PC-3 (cell line): Measurements from ENCODE around the gene SAMD4A. TPM values are rescaled to one million over a fixed set of nuclear protein-coding genes. Genes with fewer than 3 reads are reported as not detected.
A peak's percentile ranks its signal among the peaks of the same experiment; 100 is the strongest.

Source experiments
- ATAC-seq: fragments of 200-7000 bp; cut with Tn5 transposase; 2 replicates; pipeline ENCODE4 v1.9.1; 2020; ENCODE audit warnings: mild to moderate bottlenecking, moderate library complexity
- BruUV-seq: library from RNA; stranded (reverse); fragments of 400-500 nt; replicated peaks from 2 replicates; lab custom pipeline; 2021; lab: Mats Ljungman, UMichigan
- CTCF ChIA-PET: fragments of 300-600 bp; sonication (Branson Sonifier 250); formaldehyde crosslinking; loops from one replicate; lab custom pipeline; 2022; ENCODE audit warnings: antibody characterized with exemption; lab: Charles Lee
- POLR2A ChIA-PET: fragments of 300-600 bp; sonication (Branson Sonifier 250); formaldehyde crosslinking; loops from one replicate; lab custom pipeline; 2022; ENCODE audit warnings: antibody characterized with exemption; ENCODE audit not compliant: unreplicated experiment; lab: Charles Lee
- DNase-seq: peaks from one replicate; pipeline ENCODE4 v3.0.0-alpha.2; 2015
- H2AFZ ChIP-seq: fragments of 300-600 bp; sonication (generic); 2 replicates; pipeline ENCODE4 v1.6.0; 2016; ENCODE audit warnings: antibody characterized with exemption, low read length
- H3F3A ChIP-seq: fragments of 300-600 bp; sonication (generic); one replicate; pipeline ENCODE4 v1.6.0; 2017; ENCODE audit warnings: antibody characterized with exemption, low read length, control low read depth, mild to moderate bottlenecking; ENCODE audit not compliant: unreplicated experiment
- H3K27ac ChIP-seq: fragments of 300-600 bp; sonication (generic); 2 replicates; pipeline ENCODE4 v1.5.1; 2016; ENCODE audit warnings: mild to moderate bottlenecking, low read length
- H3K27me3 ChIP-seq: fragments of 300-600 bp; sonication (generic); 2 replicates; pipeline ENCODE4 v1.6.1; 2016; ENCODE audit warnings: low read length, mixed read lengths
- H3K36me3 ChIP-seq: fragments of 300-600 bp; sonication (generic); 2 replicates; pipeline ENCODE4 v1.6.1; 2016; ENCODE audit warnings: low read depth, mixed run types, low read length, mixed read lengths
- H3K4me1 ChIP-seq: fragments of 300-600 bp; sonication (generic); 2 replicates; pipeline ENCODE4 v1.5.1; 2016; ENCODE audit warnings: low read length; ENCODE audit not compliant: insufficient read depth
- H3K4me2 ChIP-seq: fragments of 300-600 bp; sonication (generic); 2 replicates; pipeline ENCODE4 v1.6.0; 2016; ENCODE audit warnings: low read length
- H3K4me3 ChIP-seq: fragments of 300-600 bp; sonication (generic); 2 replicates; pipeline ENCODE4 v1.5.1; 2016; ENCODE audit warnings: mild to moderate bottlenecking, low read length, mixed read lengths
- H3K79me2 ChIP-seq: fragments of 300-600 bp; sonication (generic); 2 replicates; pipeline ENCODE4 v1.6.1; 2017; ENCODE audit warnings: low read length, mixed read lengths
- H3K9ac ChIP-seq: fragments of 300-600 bp; sonication (generic); 2 replicates; pipeline ENCODE4 v1.6.0; 2016; ENCODE audit warnings: mild to moderate bottlenecking, low read length
- H3K9me2 ChIP-seq: fragments of 300-600 bp; sonication (generic); replicated peaks from 2 replicates; pipeline ENCODE4 v1.6.1; 2016; ENCODE audit warnings: mixed run types, low read length, mixed read lengths
- H3K9me3 ChIP-seq: fragments of 300-600 bp; sonication (generic); 2 replicates; pipeline ENCODE4 v1.6.1; 2016; ENCODE audit warnings: low read length, mixed read lengths
- H4K20me1 ChIP-seq: fragments of 300-600 bp; sonication (generic); 2 replicates; pipeline ENCODE4 v1.6.1; 2016; ENCODE audit warnings: low read length, mixed read lengths
- CTCF ChIP-seq: fragments of 300-600 bp; sonication (generic); conservative IDR thresholded peaks from 2 replicates; pipeline ENCODE4 v1.5.1; 2017; ENCODE audit warnings: antibody characterized with exemption, low read depth, mild to moderate bottlenecking, low read length
- EZH2 ChIP-seq: fragments of 300-600 bp; sonication (generic); IDR thresholded peaks from one replicate; pipeline ENCODE4 v1.6.1; 2017; ENCODE audit warnings: antibody characterized with exemption, mild to moderate bottlenecking, low read length; ENCODE audit not compliant: unreplicated experiment
- EZH2phosphoT487 ChIP-seq: fragments of 300-600 bp; sonication (generic); IDR thresholded peaks from 2 replicates; pipeline ENCODE4 v1.6.1; 2018; ENCODE audit warnings: mild to moderate bottlenecking, antibody characterized with exemption, low read length, borderline replicate concordance
- intact Hi-C: fragments of 100-400 bp; cut with micrococcal nuclease; formaldehyde crosslinking; loops from 2 replicates; pipeline ENCODE4 v1.9.0; 2023
- total RNA-seq: library from RNA; depleted of rRNA; stranded (reverse); fragments of >200 nt; gene quantifications from 2 replicates; pipeline ENCODE4 v1.2.3, GENCODE V29; 2014

Gene SAMD4A
- total RNA-seq, 1 experiment from 2014 or later, result 42.9 TPM

DNA sequence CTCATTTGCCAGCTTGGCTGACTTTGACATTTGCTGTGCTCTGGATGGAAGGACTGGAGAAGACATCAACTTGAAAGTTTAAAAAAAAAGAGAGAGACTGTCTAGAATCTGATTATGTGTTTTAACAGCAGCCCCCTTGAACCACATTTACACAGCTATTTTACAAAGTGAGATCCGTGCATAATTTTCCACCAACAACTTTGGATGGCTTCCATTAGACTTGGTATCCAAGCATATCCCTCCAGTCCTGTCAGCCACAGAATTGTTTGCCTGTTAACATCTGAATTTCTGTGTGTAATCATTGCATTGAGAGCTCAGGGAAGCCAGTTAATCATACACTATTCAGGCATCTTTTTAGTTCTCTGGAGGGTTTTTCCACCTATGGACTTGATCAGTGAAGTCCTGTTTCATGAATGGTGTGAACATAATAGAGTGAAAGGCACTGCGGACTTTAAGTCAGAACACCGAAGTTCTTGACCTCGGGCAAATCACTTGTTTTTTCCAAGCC, 93.7 kb downstream of the SAMD4A start:
- ATAC-seq, result no peak
- TF ChIP-seq CTCF (no peak), EZH2 (no peak), EZH2phosphoT487 (no peak)
- BruUV-seq, result no TSS peak
- Histone ChIP-seq H2AFZ (no peak overlapping the region), H3K9me2 (no peaks in the 10 kb centered on the region), H3K9ac (peak overlapping the region; percentile 63; the same call in 1 of the 2 replicates), H3F3A (no peaks in the 10 kb centered on the region), H3K4me1 (peaks cover 46% of the 10 kb centered on the region), H3K4me2 (no peak overlapping the region), H3K36me3 (no peaks in the 10 kb centered on the region), H3K27me3 (no peaks in the 10 kb centered on the region), H3K9me3 (no peaks in the 10 kb centered on the region), H3K79me2 (peaks cover 64% of the 10 kb centered on the region), H3K4me3 (no peak overlapping the region), H3K27ac (peak overlapping the region; percentile 87), H4K20me1 (no peaks in the 10 kb centered on the region)
- DNase-seq, result no peak
- ChIA-PET CTCF (no interaction called here), POLR2A (interaction anchor here (0.6 kb wide), 2 partner anchors 10 to 92 kb away, joined by 5 read pairs; no protein-coding TSS in a partner anchor)
- intact Hi-C loops, result no loop called here

DNA sequence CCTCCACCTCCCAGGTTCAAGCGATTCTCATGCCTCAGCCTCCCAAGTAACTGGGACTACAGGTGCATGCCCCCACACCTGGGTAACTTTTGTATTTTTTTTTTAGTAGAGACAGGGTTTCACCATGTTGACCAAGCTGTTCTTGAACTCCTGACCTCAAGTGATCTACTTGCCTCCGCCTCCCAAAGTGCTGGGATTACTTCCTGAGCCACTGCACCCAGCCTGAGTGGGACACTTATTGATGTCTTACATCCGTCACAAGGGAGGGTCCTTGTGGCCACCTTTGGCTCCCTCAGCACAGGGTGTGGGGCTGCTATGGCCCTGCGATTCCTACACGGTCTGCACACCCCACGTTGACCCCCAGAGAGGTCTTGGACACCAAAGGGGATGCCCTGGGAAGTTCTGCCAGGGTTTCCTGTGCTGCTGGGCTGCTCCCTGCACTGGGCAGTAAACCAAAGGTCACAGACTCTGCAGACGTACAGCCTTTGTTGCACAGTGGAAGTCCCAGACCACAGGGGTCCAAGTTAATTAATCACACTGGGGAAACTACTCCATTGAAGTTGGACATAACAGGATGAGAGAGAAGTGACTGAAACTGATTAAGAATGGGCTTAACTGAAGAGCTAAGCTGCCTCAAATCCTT, 95.7 kb downstream of the SAMD4A start:
- TF ChIP-seq EZH2phosphoT487 (no peak), EZH2 (no peak), CTCF (no peak)
- no peaks in the 10 kb centered on the region for H3K9me3 ChIP-seq
- no peaks in the 10 kb centered on the region for H3K27me3 ChIP-seq
- no peak for DNase-seq
- H4K20me1 ChIP-seq, result no peaks in the 10 kb centered on the region
- no peaks in the 10 kb centered on the region for H3K9me2 ChIP-seq
- ChIA-PET POLR2A (interaction anchor here (0.9 kb wide), 1 partner anchor 10 kb away, joined by 3 read pairs; no protein-coding TSS in a partner anchor), CTCF (no interaction called here)
- intact Hi-C loops, result no loop called here
- no peaks in the 10 kb centered on the region for H3K36me3 ChIP-seq
- H3K4me3 ChIP-seq, result no peak overlapping the region
- peaks cover 53% of the 10 kb centered on the region for H3K79me2 ChIP-seq
- no peaks in the 10 kb centered on the region for H3F3A ChIP-seq
- no peak overlapping the region for H2AFZ ChIP-seq
- H3K27ac ChIP-seq, result no peak overlapping the region
- H3K4me2 ChIP-seq, result no peak overlapping the region
- BruUV-seq, result no TSS peak
- peaks cover 50% of the 10 kb centered on the region for H3K4me1 ChIP-seq
- H3K9ac ChIP-seq, result no peak overlapping the region
- no peak for ATAC-seq

DNA sequence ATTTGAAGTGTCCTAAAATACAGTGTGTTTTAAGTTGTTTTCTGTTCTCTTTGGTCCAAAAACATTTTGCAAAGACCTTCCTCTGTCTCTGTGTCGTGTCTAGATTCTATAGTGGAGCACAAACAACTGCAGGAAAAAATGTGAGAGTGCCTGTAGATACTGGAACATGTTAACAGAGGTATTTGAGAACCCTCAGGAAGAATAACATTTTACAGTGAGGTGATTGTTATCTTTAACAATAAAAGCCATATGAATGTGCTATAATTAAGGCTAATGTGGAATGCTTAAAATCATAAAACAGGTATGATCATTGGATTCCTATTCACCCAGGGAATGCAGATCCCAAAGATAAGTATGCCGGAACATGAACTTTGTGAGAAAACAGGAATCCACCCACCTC, 98.0 kb downstream of the SAMD4A start:
- ATAC-seq, result peak; percentile 16
- no peak overlapping the region for H3K4me3 ChIP-seq
- H3F3A ChIP-seq, result no peaks in the 10 kb centered on the region
- BruUV-seq, result no TSS peak
- no peaks in the 10 kb centered on the region for H3K27me3 ChIP-seq
- H4K20me1 ChIP-seq, result no peaks in the 10 kb centered on the region
- no peaks in the 10 kb centered on the region for H3K9me3 ChIP-seq
- no peaks in the 10 kb centered on the region for H3K36me3 ChIP-seq
- H3K4me2 ChIP-seq, result peak overlapping the region; percentile 16
- peaks cover 43% of the 10 kb centered on the region for H3K79me2 ChIP-seq
- intact Hi-C loops, result no loop called here
- TF ChIP-seq CTCF (no peak), EZH2 (no peak)
- no peak overlapping the region for H3K9ac ChIP-seq
- POLR2A ChIA-PET, result interaction anchor here (0.5 to 1.0 kb wide), 3 partner anchors 26 to 338 kb away, joined by 4 to 20 read pairs (median 7); no protein-coding TSS in a partner anchor
- H3K27ac ChIP-seq, result peak overlapping the region; percentile 56
- CTCF ChIA-PET, result interaction anchor here (0.6 to 0.7 kb wide), 3 partner anchors 58 to 120 kb away, joined by 3 read pairs; no protein-coding TSS in a partner anchor
- H2AFZ ChIP-seq, result no peak overlapping the region
- H3K4me1 ChIP-seq, result peaks cover 47% of the 10 kb centered on the region
- DNase-seq, result peak; percentile 81
- H3K9me2 ChIP-seq, result no peaks in the 10 kb centered on the region
